GM19351 (cell line): ENCODE results near the gene TOMM34.

Experiments
- ATAC-seq: cut with Tn5 transposase; IDR thresholded peaks from one replicate; pipeline ENCODE4 v1.9.1; 2021; ENCODE audit warnings: mild to moderate bottlenecking, moderate library complexity; ENCODE audit not compliant: unreplicated experiment

The TOMM34 gene

DNA sequence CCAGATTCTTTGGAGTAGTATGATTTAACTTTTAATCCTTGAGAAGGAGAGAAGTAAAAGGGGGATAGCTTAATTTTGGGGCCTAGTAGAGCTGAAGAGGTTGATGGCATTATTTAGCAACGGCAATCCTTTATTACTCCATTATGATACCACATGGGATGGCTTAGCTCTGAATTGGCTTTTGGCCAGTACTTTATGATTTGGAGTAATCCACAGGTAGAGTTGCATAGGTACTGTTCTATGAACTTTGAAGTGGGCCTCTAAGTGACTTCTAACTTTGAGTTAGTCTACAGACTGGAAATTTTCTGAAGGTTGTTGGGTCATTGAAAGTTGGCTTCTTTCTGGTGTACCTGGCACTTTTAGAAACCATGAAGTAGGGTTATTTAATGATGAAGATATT, 63.1 kb downstream of the TOMM34 start:
- no peak for ATAC-seq

DNA sequence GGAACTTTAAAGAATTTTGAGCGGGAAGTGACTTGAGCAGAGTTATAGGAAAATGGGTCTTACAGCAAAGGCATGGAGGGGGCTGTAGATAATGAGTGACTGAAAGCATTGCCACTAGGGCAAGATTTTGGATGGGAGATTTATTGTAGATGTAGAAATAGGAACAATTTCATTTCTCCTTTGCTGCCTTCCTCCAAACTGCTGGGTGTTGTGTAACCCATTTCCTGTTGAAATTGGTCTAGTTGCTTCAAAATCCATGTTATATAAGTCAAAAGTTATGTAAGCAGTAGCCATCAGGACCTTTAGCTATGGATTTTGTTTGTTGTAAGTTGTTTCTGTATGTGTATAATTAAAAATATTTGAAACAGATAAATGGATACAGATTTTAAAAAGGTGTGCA, 63.6 kb downstream of the TOMM34 start:
- no peak for ATAC-seq

DNA sequence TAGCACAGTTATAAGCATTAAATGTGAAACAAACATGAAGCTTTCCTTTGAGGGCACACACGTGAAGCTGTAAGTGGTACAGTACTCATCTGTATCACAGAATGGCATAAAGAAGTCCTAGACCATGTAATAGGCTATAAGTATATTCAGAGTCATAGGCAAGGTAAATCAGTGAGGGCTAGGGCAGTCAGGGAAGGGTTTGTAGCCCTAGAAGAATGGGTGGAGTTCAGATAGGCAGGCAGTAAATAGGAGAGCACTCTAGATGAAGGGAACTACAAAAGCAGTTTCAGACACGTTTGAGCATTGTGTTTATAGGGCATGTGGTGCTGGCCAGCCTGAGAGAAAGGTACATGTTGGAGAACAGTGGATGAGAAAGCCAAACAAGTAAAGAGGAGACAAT, 65.2 kb downstream of the TOMM34 start:
- ATAC-seq: no peak
